H1 (cell line): ENCODE data around the gene GSTA1. TPM values are rescaled to one million over a fixed set of nuclear protein-coding genes. Genes with fewer than 3 reads are reported as not detected.

Experiments used
- ATF3 ChIP-seq: IDR thresholded peaks from 2 replicates; pipeline ENCODE4 v1.6.1; 2011; ENCODE audit warnings: low read depth, mild to moderate bottlenecking, low read length; ENCODE audit not compliant: insufficient read depth
- CHD7 ChIP-seq: fragments of 300-600 bp; sonication (generic); IDR thresholded peaks from 2 replicates; pipeline ENCODE4 v1.7.1; 2012; ENCODE audit warnings: low read length, moderate library complexity, mild to moderate bottlenecking, inconsistent platforms; ENCODE audit not compliant: insufficient replicate concordance
- CREB1 ChIP-seq: IDR thresholded peaks from 2 replicates; pipeline ENCODE4 v1.6.1; 2012; ENCODE audit warnings: inconsistent platforms
- CTBP2 ChIP-seq: IDR thresholded peaks from 2 replicates; pipeline ENCODE4 v1.7.0; 2011; ENCODE audit warnings: borderline replicate concordance, mild to moderate bottlenecking, moderate library complexity, mixed read lengths, low read length; ENCODE audit not compliant: insufficient read depth, insufficient read length
- KDM5A ChIP-seq: fragments of 200-600 bp; IDR thresholded peaks from 2 replicates; pipeline ENCODE4 v1.7.1; 2012; ENCODE audit warnings: mild to moderate bottlenecking, low read length, inconsistent platforms, mixed read lengths
- POU5F1 ChIP-seq: IDR thresholded peaks from 2 replicates; pipeline ENCODE4 v1.6.1; 2011; ENCODE audit warnings: low read depth, mild to moderate bottlenecking, low read length, moderate library complexity
- RFX5 ChIP-seq: IDR thresholded peaks from 2 replicates; pipeline ENCODE4 v1.6.1; 2011; ENCODE audit warnings: low read depth, low read length, improper control_type of control experiment, borderline replicate concordance
- RXRA ChIP-seq: IDR thresholded peaks from 2 replicates; pipeline ENCODE4 v1.6.1; 2011; ENCODE audit warnings: low read depth, mild to moderate bottlenecking, low read length, moderate library complexity; ENCODE audit not compliant: insufficient read depth
- SP4 ChIP-seq: IDR thresholded peaks from 2 replicates; pipeline ENCODE4 v1.6.1; 2012; ENCODE audit warnings: low read length, inconsistent platforms
- SRF ChIP-seq: IDR thresholded peaks from 2 replicates; pipeline ENCODE4 v1.6.1; 2011; ENCODE audit warnings: mild to moderate bottlenecking, low read depth, low read length, moderate library complexity
- polyA plus RNA-seq, 7 experiments: library from polyadenylated mRNA; depleted of rRNA in 3 of 7; stranded (reverse) in 5 of 7; unstranded in 2 of 7; fragments of >200 nt in 5 of 7; fragments of 200-250 nt in 2 of 7; gene quantifications; 1 replicate in 5 of 7; 2 replicates in 1 of 7; 4 replicates in 1 of 7; pipeline versions ENCODE4 v1.2.1 to v1.2.3, GENCODE V29; 2011 to 2013; ENCODE audit warnings: missing spikeins in 2 of 7, mixed read lengths in 2 of 7
- total RNA-seq: library from RNA; stranded (reverse); fragmentation: NEBNext Ultra II Directional; extraction: Animal tissue kit (Norgen Biotek cat#: 25700); gene quantifications from 2 replicates; pipeline ENCODE4 v1.2.1, GENCODE V29; 2021
- TF ChIP-seq, protein P1 (sequence below): IDR thresholded peaks from 2 replicates; pipeline ENCODE4 v1.6.1; 2011; ENCODE audit warnings: low read length, improper control_type of control experiment

Gene GSTA1
- total and polyA plus RNA-seq, 2 of the 8 experiments (the other 6 are each of a cell fraction or from before 2014, with no cell fraction given): 0.08 TPM; not detected in 1

- no peak for TF ChIP-seq CHD7
- TF ChIP-seq SRF: no peak
- TF ChIP-seq, protein P1, sequence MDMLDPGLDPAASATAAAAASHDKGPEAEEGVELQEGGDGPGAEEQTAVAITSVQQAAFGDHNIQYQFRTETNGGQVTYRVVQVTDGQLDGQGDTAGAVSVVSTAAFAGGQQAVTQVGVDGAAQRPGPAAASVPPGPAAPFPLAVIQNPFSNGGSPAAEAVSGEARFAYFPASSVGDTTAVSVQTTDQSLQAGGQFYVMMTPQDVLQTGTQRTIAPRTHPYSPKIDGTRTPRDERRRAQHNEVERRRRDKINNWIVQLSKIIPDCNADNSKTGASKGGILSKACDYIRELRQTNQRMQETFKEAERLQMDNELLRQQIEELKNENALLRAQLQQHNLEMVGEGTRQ: no peak
- no peak for TF ChIP-seq SP4
- no peak for TF ChIP-seq RXRA
- TF ChIP-seq RFX5: no peak
- no peak for TF ChIP-seq CREB1
- TF ChIP-seq POU5F1: no peak
- TF ChIP-seq KDM5A: no peak
- TF ChIP-seq CTBP2: no peak
- no peak for TF ChIP-seq ATF3
Observed at GRCh38 chr6:52779237-52779636, 24.4 kb downstream of the GSTA1 start (continued).
